Subcutaneous adipose tissue (tissue), 4 donors: Measurements from ENCODE around the gene PLS3. TPM values are rescaled to one million over a fixed set of nuclear protein-coding genes. Genes with fewer than 3 reads are reported as not detected.

Experiments
- total RNA-seq, 4 donors: library from RNA; depleted of rRNA; stranded (reverse); fragments of >200 nt; gene quantifications; one replicate each; pipeline ENCODE4 v1.1.0, GENCODE V29; 2016
- TF ChIP-seq, protein P1 (sequence below): fragments of 450-650 bp; IDR thresholded peaks from one replicate; pipeline ENCODE4 v1.5.1; 2016; ENCODE audit warnings: low read depth, mild to moderate bottlenecking, control low read depth, antibody characterized with exemption, moderate library complexity

PLS3 gene
- total RNA-seq, 4 donors from 2014 or later = 61.7 to 269 (median 84.9) TPM

DNA sequence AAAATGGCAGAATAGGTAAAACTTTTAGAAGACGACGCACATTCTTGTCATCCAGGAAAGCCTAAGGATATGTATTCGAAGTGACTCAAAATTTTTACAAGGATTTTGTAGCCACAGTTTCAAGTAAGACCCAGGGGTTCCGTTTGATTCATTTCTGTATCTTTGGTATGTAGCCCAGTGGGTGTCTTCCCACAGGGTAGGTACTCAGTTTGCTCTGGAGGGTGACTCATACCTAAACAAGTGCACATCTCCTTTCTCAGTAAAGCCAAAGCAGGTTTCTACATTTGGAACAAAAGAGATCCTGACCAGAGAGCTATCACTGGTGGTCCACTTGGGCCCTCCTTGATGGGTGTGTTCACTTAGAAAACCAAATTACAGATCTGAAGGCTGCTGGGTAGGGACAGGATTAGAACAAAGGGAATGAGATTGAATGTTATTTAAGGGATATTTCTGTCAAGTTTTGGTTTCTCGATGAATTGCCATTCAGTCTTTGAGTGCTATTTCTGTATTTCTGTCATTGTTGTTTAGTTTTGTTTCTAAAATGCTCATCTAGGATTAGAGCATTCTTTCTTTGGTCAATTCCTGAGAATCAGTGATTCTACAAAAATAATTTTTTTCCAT lies 56.1 kb downstream of the PLS3 start:
- TF ChIP-seq, protein P1, sequence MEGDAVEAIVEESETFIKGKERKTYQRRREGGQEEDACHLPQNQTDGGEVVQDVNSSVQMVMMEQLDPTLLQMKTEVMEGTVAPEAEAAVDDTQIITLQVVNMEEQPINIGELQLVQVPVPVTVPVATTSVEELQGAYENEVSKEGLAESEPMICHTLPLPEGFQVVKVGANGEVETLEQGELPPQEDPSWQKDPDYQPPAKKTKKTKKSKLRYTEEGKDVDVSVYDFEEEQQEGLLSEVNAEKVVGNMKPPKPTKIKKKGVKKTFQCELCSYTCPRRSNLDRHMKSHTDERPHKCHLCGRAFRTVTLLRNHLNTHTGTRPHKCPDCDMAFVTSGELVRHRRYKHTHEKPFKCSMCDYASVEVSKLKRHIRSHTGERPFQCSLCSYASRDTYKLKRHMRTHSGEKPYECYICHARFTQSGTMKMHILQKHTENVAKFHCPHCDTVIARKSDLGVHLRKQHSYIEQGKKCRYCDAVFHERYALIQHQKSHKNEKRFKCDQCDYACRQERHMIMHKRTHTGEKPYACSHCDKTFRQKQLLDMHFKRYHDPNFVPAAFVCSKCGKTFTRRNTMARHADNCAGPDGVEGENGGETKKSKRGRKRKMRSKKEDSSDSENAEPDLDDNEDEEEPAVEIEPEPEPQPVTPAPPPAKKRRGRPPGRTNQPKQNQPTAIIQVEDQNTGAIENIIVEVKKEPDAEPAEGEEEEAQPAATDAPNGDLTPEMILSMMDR = no peak

DNA sequence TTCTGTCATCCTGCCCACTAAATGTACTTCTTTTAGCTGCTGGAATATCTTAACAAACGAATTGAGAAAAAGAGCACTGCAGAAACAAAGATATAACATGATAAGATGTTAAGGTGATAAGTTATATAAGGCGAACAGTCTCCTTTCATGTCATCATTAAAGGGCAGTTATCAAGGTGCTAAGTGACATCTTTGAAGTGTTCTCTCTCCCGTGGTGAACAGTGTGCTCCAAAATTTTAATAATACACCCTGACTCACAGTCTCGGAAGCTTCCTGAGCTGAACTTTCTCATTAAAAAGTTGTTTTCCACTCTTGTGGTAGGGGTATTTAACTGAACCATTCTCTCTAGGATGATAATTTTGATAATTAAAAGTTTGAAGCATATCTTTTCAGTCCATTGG lies 61.6 kb downstream of the PLS3 start:
- TF ChIP-seq, protein P1 = no peak

DNA sequence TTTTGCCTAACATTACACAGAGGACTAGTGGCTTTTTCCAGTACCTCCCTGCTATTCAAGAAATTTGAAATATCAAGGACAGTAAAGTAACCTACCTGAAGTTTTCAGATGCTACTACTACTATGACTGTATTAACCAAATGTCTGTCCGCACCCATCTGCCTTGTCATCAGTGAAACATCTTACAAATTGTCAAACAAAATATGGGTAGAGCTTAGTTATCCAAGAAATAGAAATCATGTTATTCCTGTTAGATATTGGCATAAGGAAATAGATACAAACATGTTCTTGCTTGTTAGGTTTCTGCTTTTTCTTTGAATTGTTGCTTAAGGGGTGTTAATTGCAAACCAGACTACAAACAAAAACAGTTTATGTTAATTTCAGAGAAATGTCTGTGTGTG lies 63.9 kb downstream of the PLS3 start:
- TF ChIP-seq, protein P1 = no peak

DNA sequence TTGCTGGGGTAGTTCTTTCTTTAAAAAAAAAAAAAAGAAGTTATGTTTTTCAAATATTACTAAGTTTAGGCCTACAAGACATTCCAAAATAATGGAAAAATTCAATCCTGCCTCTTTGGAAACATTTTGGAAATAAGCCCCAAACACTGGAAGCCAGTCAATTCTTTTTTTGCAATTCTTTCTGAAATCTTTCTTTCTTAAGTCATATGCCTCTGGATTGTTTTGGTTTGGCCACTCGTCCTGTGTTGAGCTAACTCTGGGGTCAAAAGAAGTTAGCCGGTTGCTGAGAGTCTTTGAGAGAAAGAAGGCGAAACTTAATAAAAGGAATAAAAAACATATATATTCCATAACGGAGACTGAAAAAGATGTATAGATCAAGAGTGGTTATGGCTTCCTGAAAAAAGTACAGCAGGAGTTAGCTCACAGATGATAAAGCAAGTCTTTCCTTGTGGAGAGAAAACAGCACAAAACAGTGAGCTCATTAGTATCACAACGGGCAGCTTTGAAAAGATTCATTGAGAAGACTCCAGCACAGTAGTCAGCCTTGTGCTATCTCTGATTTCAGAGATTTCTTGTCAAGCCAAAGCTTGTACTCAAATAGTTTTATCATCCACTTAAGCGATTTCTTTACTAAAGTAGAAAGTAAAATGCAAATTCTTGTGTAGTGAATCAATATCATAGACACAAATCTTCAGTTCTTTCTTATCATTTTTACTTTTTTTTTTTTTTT lies 64.8 kb downstream of the PLS3 start:
- TF ChIP-seq, protein P1 = no peak

GRCh38 chrX:115630204-115630603 lies 69.2 kb downstream of the PLS3 start:
- TF ChIP-seq, protein P1 = no peak

GRCh38 chrX:115632455-115632854 lies 71.5 kb downstream of the PLS3 start:
- TF ChIP-seq, protein P1 = no peak

- TF ChIP-seq, protein P1 = no peak
Observed at GRCh38 chrX:115639334-115639880, 78.4 kb downstream of the PLS3 start.
